Activated naive CD8-positive, alpha-beta T cell treated with anti-CD3 and anti-CD28 coated beads for 36 hours (primary cell): ENCODE data around the gene CDC14A. TPM values are rescaled to one million over a fixed set of nuclear protein-coding genes. Genes with fewer than 3 reads are reported as not detected.

Experiments used
- DNase-seq: peaks from one replicate; pipeline ENCODE4 v3.0.0; 2021
- H3K27ac Mint-ChIP-seq: one replicate; pipeline ENCODE4 v1.8.0; 2022; ENCODE audit warnings: mild to moderate bottlenecking, moderate library complexity, mixed read lengths
- H3K27me3 Mint-ChIP-seq: one replicate; pipeline ENCODE4 v1.8.0; 2022; ENCODE audit warnings: mild to moderate bottlenecking, mixed read lengths
- H3K36me3 Mint-ChIP-seq: one replicate; pipeline ENCODE4 v1.8.0; 2021; ENCODE audit warnings: mild to moderate bottlenecking, mixed read lengths
- H3K4me1 Mint-ChIP-seq: one replicate; pipeline ENCODE4 v1.8.0; 2021; ENCODE audit warnings: mixed read lengths
- H3K4me3 Mint-ChIP-seq: one replicate; pipeline ENCODE4 v1.8.0; 2022; ENCODE audit warnings: mild to moderate bottlenecking, moderate library complexity, mixed read lengths
- H3K9me3 Mint-ChIP-seq: one replicate; pipeline ENCODE4 v1.8.0; 2022; ENCODE audit warnings: mixed read lengths
- total RNA-seq, 2 experiments: library from RNA; stranded (reverse); gene quantifications; one replicate each; pipeline ENCODE4 v1.2.3, GENCODE V29; 2021

CDC14A gene
- total RNA-seq, 2 experiments from 2014 or later, result 9.5 to 11.2 TPM

DNA sequence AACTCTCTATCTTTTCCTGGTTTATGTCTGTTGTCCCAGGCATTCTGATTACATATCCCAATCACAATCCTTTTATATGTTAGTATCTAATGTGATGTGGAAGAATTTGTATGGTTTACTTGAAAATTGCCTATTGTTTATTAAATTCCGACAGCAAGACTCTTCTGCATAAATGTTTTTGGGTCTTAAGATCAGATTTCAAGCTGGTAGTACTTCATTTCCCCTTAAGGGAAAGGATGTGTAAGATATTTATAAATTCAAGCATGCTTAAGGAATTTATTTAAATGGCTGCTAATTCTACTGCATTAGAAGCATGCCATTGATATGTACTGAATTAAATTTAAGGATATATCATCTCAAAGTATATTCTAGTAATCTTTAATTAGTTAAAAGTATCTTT is 165.2 kb downstream of the CDC14A start:
- Mint-ChIP-seq H3K27me3 (no peaks in the 10 kb centered on the region), H3K9me3 (no peaks in the 10 kb centered on the region), H3K36me3 (peaks cover 3% of the 10 kb centered on the region), H3K4me1 (peaks cover 7% of the 10 kb centered on the region), H3K4me3 (no peak overlapping the region), H3K27ac (no peak overlapping the region)
- DNase-seq, result no peak

DNA sequence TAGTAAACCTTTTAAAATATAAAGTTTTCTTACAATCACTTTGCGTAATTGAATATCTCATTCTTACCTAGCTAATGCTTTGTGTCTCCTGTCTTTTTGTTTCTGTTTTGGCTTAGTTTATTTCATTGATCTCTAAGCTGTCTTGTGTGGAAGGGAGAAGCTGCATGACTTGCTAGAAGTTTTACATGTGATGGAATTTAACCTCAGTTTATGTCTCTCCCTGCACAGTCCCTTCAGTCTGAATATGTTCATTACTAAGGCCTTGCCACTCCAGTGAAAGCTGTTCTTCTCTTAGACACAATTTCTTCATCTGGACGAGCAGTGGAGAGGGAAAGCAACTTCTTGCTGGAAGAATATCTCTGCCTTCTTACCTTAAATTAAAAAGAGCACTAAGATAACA is 165.7 kb downstream of the CDC14A start:
- no peaks in the 10 kb centered on the region for H3K9me3 Mint-ChIP-seq
- no peak for DNase-seq
- no peaks in the 10 kb centered on the region for H3K27me3 Mint-ChIP-seq
- H3K4me1 Mint-ChIP-seq, result peaks cover 7% of the 10 kb centered on the region
- peaks cover 3% of the 10 kb centered on the region for H3K36me3 Mint-ChIP-seq
- H3K4me3 Mint-ChIP-seq, result no peak overlapping the region
- H3K27ac Mint-ChIP-seq, result no peak overlapping the region

- Mint-ChIP-seq H3K4me1 (peaks cover 2% of the 10 kb centered on the region), H3K27ac (no peak overlapping the region)
- DNase-seq, result no peak
These were observed 170.8 kb downstream of the CDC14A start for GRCh38 chr1:100523038-100523652.

GRCh38 chr1:100524355-100524754 is 172.0 kb downstream of the CDC14A start:
- Mint-ChIP-seq H3K27me3 (no peaks in the 10 kb centered on the region), H3K27ac (no peak overlapping the region), H3K4me3 (no peak overlapping the region), H3K9me3 (no peaks in the 10 kb centered on the region), H3K4me1 (peaks cover 2% of the 10 kb centered on the region), H3K36me3 (peaks cover 3% of the 10 kb centered on the region)
- DNase-seq, result no peak

More at GRCh38 chr1:100523038-100523652, 170.8 kb downstream of the CDC14A start:
- H3K36me3 Mint-ChIP-seq, result peaks cover 3% of the 10 kb centered on the region
- H3K27me3 Mint-ChIP-seq, result no peaks in the 10 kb centered on the region
- no peak overlapping the region for H3K4me3 Mint-ChIP-seq
- H3K9me3 Mint-ChIP-seq, result no peaks in the 10 kb centered on the region

GRCh38 chr1:100526894-100527293 is 174.6 kb downstream of the CDC14A start:
- peaks cover 18% of the 10 kb centered on the region for H3K4me1 Mint-ChIP-seq
- no peaks in the 10 kb centered on the region for H3K36me3 Mint-ChIP-seq
- H3K4me3 Mint-ChIP-seq, result no peak overlapping the region
- DNase-seq, result no peak
- no peaks in the 10 kb centered on the region for H3K9me3 Mint-ChIP-seq
- H3K27me3 Mint-ChIP-seq, result no peaks in the 10 kb centered on the region
- H3K27ac Mint-ChIP-seq, result no peak overlapping the region

DNA sequence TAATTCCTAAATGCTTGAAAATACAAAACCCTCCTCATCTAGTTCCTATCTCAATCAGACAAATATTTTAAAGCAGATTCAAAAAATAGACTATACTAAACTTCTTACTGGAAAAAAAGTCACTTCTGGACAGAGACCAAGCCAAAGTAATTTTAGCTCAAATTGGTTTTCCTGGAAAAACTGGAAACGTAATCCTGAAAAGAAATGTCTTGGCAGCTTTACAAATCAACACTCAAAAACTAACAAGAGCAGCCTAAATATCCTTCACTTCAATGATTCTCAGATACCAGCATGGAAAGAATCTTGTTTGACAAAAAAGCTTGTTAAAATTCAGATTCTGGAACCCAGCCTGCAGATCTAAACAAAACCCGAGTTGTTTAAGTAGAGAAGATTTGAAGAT is 176.6 kb downstream of the CDC14A start:
- DNase-seq, result no peak
- Mint-ChIP-seq H3K36me3 (no peaks in the 10 kb centered on the region), H3K4me1 (peaks cover 27% of the 10 kb centered on the region), H3K27me3 (no peaks in the 10 kb centered on the region), H3K4me3 (no peak overlapping the region), H3K9me3 (no peaks in the 10 kb centered on the region), H3K27ac (no peak overlapping the region)

- Mint-ChIP-seq H3K9me3 (no peaks in the 10 kb centered on the region), H3K4me3 (no peak overlapping the region), H3K27ac (no peak overlapping the region), H3K4me1 (peaks cover 27% of the 10 kb centered on the region), H3K36me3 (no peaks in the 10 kb centered on the region), H3K27me3 (peaks cover 3% of the 10 kb centered on the region)
- no peak for DNase-seq
These were observed 177.8 kb downstream of the CDC14A start for GRCh38 chr1:100530141-100530540.

- H3K9me3 Mint-ChIP-seq, result no peaks in the 10 kb centered on the region
- H3K27ac Mint-ChIP-seq, result peak overlapping the region; percentile 28
- DNase-seq, result peak; percentile 14
- H3K4me3 Mint-ChIP-seq, result no peak overlapping the region
- H3K36me3 Mint-ChIP-seq, result no peaks in the 10 kb centered on the region
- peaks cover 6% of the 10 kb centered on the region for H3K27me3 Mint-ChIP-seq
- peaks cover 27% of the 10 kb centered on the region for H3K4me1 Mint-ChIP-seq
These were observed 178.7 kb downstream of the CDC14A start for GRCh38 chr1:100530880-100531487.

GRCh38 chr1:100532645-100533044 is 180.3 kb downstream of the CDC14A start:
- Mint-ChIP-seq H3K4me3 (no peak overlapping the region), H3K27ac (no peak overlapping the region), H3K4me1 (peaks cover 27% of the 10 kb centered on the region), H3K9me3 (no peaks in the 10 kb centered on the region), H3K36me3 (no peaks in the 10 kb centered on the region), H3K27me3 (peaks cover 18% of the 10 kb centered on the region)
- no peak for DNase-seq

GRCh38 chr1:100535264-100535663 is 183.0 kb downstream of the CDC14A start:
- Mint-ChIP-seq H3K4me1 (peaks cover 34% of the 10 kb centered on the region), H3K36me3 (no peaks in the 10 kb centered on the region), H3K9me3 (no peaks in the 10 kb centered on the region), H3K27ac (no peak overlapping the region), H3K4me3 (no peak overlapping the region), H3K27me3 (peaks cover 37% of the 10 kb centered on the region)
- no peak for DNase-seq

DNA sequence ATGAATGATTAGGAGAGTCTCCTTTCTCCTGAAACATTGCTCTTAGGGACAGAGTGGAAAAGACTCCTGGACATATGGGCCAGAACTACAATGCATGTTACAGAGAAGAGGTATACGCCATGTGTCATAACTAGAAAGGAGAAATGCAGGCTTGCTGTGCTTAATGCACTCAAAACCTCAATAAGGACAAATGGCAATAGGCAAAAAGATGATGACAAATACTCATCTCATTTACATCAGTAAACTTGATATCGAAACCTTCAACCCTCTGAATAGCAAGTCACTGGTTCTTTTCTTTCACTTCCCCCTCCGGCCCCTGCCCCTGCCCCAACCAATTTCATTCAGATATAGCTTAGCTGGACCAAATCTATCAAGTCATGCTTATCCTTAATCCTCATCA is 183.7 kb downstream of the CDC14A start:
- H3K4me3 Mint-ChIP-seq, result no peak overlapping the region
- peaks cover 45% of the 10 kb centered on the region for H3K27me3 Mint-ChIP-seq
- no peaks in the 10 kb centered on the region for H3K9me3 Mint-ChIP-seq
- no peak overlapping the region for H3K27ac Mint-ChIP-seq
- H3K4me1 Mint-ChIP-seq, result peaks cover 27% of the 10 kb centered on the region
- H3K36me3 Mint-ChIP-seq, result no peaks in the 10 kb centered on the region
- no peak for DNase-seq

DNA sequence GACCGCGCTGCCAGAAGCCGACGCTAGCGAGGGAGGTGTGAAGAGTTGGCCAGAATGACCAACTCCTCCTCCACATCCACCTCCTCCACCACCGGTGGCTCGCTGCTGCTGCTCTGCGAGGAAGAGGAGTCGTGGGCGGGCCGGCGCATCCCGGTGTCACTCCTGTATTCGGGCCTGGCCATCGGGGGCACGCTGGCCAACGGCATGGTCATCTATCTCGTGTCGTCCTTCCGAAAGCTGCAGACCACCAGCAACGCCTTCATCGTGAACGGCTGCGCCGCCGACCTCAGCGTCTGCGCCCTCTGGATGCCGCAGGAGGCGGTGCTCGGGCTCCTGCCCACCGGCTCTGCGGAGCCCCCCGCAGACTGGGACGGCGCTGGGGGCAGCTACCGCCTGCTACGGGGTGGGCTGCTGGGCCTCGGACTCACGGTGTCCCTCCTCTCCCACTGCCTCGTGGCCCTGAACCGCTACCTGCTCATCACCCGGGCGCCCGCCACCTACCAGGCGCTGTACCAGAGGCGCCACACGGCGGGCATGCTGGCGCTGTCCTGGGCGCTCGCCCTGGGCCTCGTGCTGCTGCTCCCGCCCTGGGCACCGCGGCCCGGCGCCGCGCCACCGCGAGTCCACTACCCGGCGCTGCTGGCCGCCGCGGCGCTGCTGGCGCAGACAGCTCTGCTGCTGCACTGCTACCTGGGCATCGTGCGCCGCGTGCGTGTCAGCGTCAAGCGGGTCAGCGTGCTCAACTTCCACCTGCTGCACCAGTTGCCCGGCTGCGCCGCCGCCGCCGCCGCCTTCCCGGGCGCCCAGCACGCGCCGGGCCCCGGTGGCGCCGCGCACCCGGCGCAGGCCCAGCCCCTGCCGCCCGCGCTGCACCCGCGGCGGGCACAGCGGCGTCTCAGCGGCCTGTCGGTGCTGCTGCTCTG is 186.9 kb downstream of the CDC14A start:
- Mint-ChIP-seq H3K27me3 (peaks cover 69% of the 10 kb centered on the region), H3K4me3 (peak overlapping the region; percentile 61), H3K36me3 (no peaks in the 10 kb centered on the region), H3K4me1 (peaks cover 14% of the 10 kb centered on the region), H3K9me3 (no peaks in the 10 kb centered on the region), H3K27ac (no peak overlapping the region)
- peak; percentile 55 for DNase-seq

- no peaks in the 10 kb centered on the region for H3K36me3 Mint-ChIP-seq
- no peaks in the 10 kb centered on the region for H3K9me3 Mint-ChIP-seq
- DNase-seq, result no peak
- peaks cover 14% of the 10 kb centered on the region for H3K4me1 Mint-ChIP-seq
- H3K27me3 Mint-ChIP-seq, result peaks cover 67% of the 10 kb centered on the region
- H3K27ac Mint-ChIP-seq, result no peak overlapping the region
- H3K4me3 Mint-ChIP-seq, result peak overlapping the region; percentile 61
These were observed 187.7 kb downstream of the CDC14A start for GRCh38 chr1:100539836-100540536.

DNA sequence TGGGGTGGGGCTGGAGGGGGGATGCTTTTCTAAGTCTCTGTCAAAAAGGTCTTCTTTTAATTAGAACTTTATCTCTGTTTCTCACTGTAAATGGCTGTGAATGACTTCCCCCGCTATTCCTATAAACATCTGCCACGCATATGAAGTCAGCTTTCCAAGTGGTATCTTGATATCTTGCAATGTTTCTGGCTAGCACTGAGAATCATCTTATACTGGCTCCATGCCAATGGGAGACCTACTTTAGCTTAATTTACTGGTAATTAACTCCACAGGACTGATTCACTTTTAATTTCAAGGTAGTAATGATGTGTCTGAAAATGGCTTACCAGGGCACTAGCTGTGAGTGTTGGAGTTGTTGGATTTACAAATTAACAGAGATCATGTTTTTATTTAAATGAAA is 190.0 kb downstream of the CDC14A start:
- peaks cover 14% of the 10 kb centered on the region for H3K4me1 Mint-ChIP-seq
- no peak overlapping the region for H3K4me3 Mint-ChIP-seq
- no peak overlapping the region for H3K27ac Mint-ChIP-seq
- H3K27me3 Mint-ChIP-seq, result peaks cover 55% of the 10 kb centered on the region
- DNase-seq, result no peak
- no peaks in the 10 kb centered on the region for H3K36me3 Mint-ChIP-seq
- no peaks in the 10 kb centered on the region for H3K9me3 Mint-ChIP-seq

GRCh38 chr1:100543640-100544039 is 191.3 kb downstream of the CDC14A start:
- Mint-ChIP-seq H3K36me3 (no peaks in the 10 kb centered on the region), H3K9me3 (no peaks in the 10 kb centered on the region), H3K27ac (no peak overlapping the region), H3K4me1 (peaks cover 11% of the 10 kb centered on the region), H3K4me3 (no peak overlapping the region), H3K27me3 (peaks cover 45% of the 10 kb centered on the region)
- peak; percentile 8 for DNase-seq
